GM21447 (cell line): ENCODE data around the gene ZGRF1.
"Not testable (repeated sequence)": the region's sequence is repeated elsewhere in the genome, so short reads cannot be mapped to it uniquely, and the experiment has no call there.

Experiments used
- ATAC-seq: cut with Tn5 transposase; IDR thresholded peaks from one replicate; pipeline ENCODE4 v1.9.1; 2021; ENCODE audit not compliant: unreplicated experiment

The ZGRF1 gene

GRCh38 chr4:112560084-112560483, 76.6 kb downstream of the ZGRF1 start:
- peak; percentile 74 for ATAC-seq

- no peak for ATAC-seq
Measured at GRCh38 chr4:112559053-112559452, 77.7 kb downstream of the ZGRF1 start.

- no peak for ATAC-seq
Measured at GRCh38 chr4:112557676-112558411, 78.9 kb downstream of the ZGRF1 start.

- not testable (repeated sequence) for ATAC-seq
Measured at GRCh38 chr4:112554271-112554670, 82.4 kb downstream of the ZGRF1 start.

- ATAC-seq: no peak
Measured at GRCh38 chr4:112552668-112553067, 84.0 kb downstream of the ZGRF1 start.

GRCh38 chr4:112550728-112551127, 86.0 kb downstream of the ZGRF1 start:
- ATAC-seq: no peak

- ATAC-seq: no peak
Measured at GRCh38 chr4:112546476-112546875, 90.2 kb downstream of the ZGRF1 start.

GRCh38 chr4:112545346-112545745, 91.4 kb downstream of the ZGRF1 start:
- ATAC-seq: no peak

- ATAC-seq: no peak
Measured at GRCh38 chr4:112540695-112541094, 96.0 kb downstream of the ZGRF1 start.

GRCh38 chr4:112536123-112536522, 100.6 kb downstream of the ZGRF1 start:
- no peak for ATAC-seq

- no peak for ATAC-seq
Measured at GRCh38 chr4:112532267-112532666, 104.4 kb downstream of the ZGRF1 start.

- no peak for ATAC-seq
Measured at GRCh38 chr4:112531146-112531545, 105.6 kb downstream of the ZGRF1 start.

GRCh38 chr4:112526061-112526460, 110.6 kb downstream of the ZGRF1 start:
- no peak for ATAC-seq

- peak; percentile 74 for ATAC-seq
Measured at GRCh38 chr4:112523764-112524505, 112.8 kb downstream of the ZGRF1 start.

GRCh38 chr4:112523008-112523721, 113.5 kb downstream of the ZGRF1 start:
- ATAC-seq: peak; percentile 40

- ATAC-seq: not testable (repeated sequence)
Measured at GRCh38 chr4:112522431-112522830, 114.3 kb downstream of the ZGRF1 start.

GRCh38 chr4:112521123-112522023, 115.3 kb downstream of the ZGRF1 start:
- no peak for ATAC-seq

- no peak for ATAC-seq
Measured at GRCh38 chr4:112520598-112521122, 116.0 kb downstream of the ZGRF1 start.

GRCh38 chr4:112519689-112520597, 116.8 kb downstream of the ZGRF1 start:
- ATAC-seq: no peak
